CD4-positive, alpha-beta T cell (primary cell): Measurements from ENCODE around the gene AHCYL1. TPM values are rescaled to one million over a fixed set of nuclear protein-coding genes. Genes with fewer than 3 reads are reported as not detected.

Experiments used
- ATAC-seq: fragments of 200-7000 bp; cut with Tn5 transposase; one replicate; pipeline ENCODE4 v1.10.0; 2022; ENCODE audit warnings: mild to moderate bottlenecking; ENCODE audit not compliant: poor library complexity
- CTCF ChIA-PET: fragments of 350-600 bp; sonication (Branson Sonifier 250); formaldehyde crosslinking; loops from one replicate; lab custom pipeline; 2021; ENCODE audit warnings: antibody characterized with exemption, inconsistent platforms; lab: Charles Lee
- POLR2A ChIA-PET: fragments of 350-600 bp; sonication (Branson Sonifier 250); formaldehyde crosslinking; loops from one replicate; lab custom pipeline; 2021; ENCODE audit warnings: antibody characterized with exemption, inconsistent platforms; lab: Charles Lee
- DNase-seq, 14 experiments: peaks; one replicate each; pipeline ENCODE4 v3.0.0-alpha.2; 2013 to 2020; ENCODE audit warnings: mixed read lengths in 2 of 14
- H3K27ac ChIP-seq, 2 donors: one replicate each; pipeline versions ENCODE4 v1.5.1 to v1.7.0; 2013; ENCODE audit warnings: low read length in 2 of 2, low read depth in 1 of 2, mild to moderate bottlenecking in 1 of 2
- H3K27me3 ChIP-seq, 2 experiments: 1 replicate in 1 of 2; 2 replicates in 1 of 2; pipeline versions ENCODE4 v1.6.1 to v1.7.0; 2013; ENCODE audit warnings: low read length in 2 of 2, control low read depth in 1 of 2, mild to moderate bottlenecking in 1 of 2, moderate library complexity in 1 of 2; ENCODE audit not compliant: insufficient read depth in 2 of 2, control insufficient read depth in 1 of 2
- H3K36me3 ChIP-seq: one replicate; pipeline ENCODE4 v1.6.1; 2013; ENCODE audit warnings: low read length, control low read depth; ENCODE audit not compliant: insufficient read depth
- H3K4me1 ChIP-seq: one replicate; pipeline ENCODE4 v1.6.1; 2013; ENCODE audit warnings: low read length, control low read depth; ENCODE audit not compliant: insufficient read depth
- H3K4me3 ChIP-seq: one replicate; pipeline ENCODE4 v1.5.1; 2013; ENCODE audit warnings: mild to moderate bottlenecking, low read length, moderate library complexity
- H3K9me3 ChIP-seq, 2 experiments: 1 replicate in 1 of 2; 2 replicates in 1 of 2; pipeline versions ENCODE4 v1.6.1 to v1.7.0; 2013; ENCODE audit warnings: low read length in 2 of 2, mild to moderate bottlenecking in 2 of 2, control low read depth in 1 of 2, moderate library complexity in 1 of 2; ENCODE audit not compliant: control insufficient read depth in 1 of 2, insufficient read depth in 1 of 2
- H3K27ac Mint-ChIP-seq: one replicate; pipeline ENCODE4 v1.8.0; 2020; ENCODE audit warnings: mixed read lengths
- H3K27me3 Mint-ChIP-seq: one replicate; pipeline ENCODE4 v1.8.0; 2021; ENCODE audit warnings: mixed read lengths
- H3K36me3 Mint-ChIP-seq: one replicate; pipeline ENCODE4 v1.8.0; 2021; ENCODE audit warnings: low read depth, mixed read lengths
- H3K4me1 Mint-ChIP-seq: one replicate; pipeline ENCODE4 v1.8.0; 2021; ENCODE audit warnings: low read depth, mixed read lengths
- H3K4me3 Mint-ChIP-seq: one replicate; pipeline ENCODE4 v1.8.0; 2020; ENCODE audit warnings: mild to moderate bottlenecking, mixed read lengths
- H3K9me3 Mint-ChIP-seq: one replicate; pipeline ENCODE4 v1.8.0; 2020; ENCODE audit warnings: mixed read lengths
- intact Hi-C, 2 experiments: fragments of 100-400 bp; cut with DNase I in 1 of 2; cut with micrococcal nuclease in 1 of 2; formaldehyde crosslinking; loops; one replicate each; pipeline versions ENCODE4 v1.15.1 to v1.9.0; 2023 to 2025; cut with DNase I, micrococcal nuclease
- total RNA-seq, 174 experiments: library from RNA in 2 of 174; stranded (reverse) in 2 of 174; gene quantifications; one replicate each; pipeline ENCODE4 v1.2.3 and lab custom pipeline; 2021 to 2026
- TF ChIP-seq, protein P1 (sequence below): fragments of 200-600 bp; IDR thresholded peaks from one replicate; pipeline ENCODE4 v1.8.0; 2022; ENCODE audit warnings: antibody characterized with exemption, mild to moderate bottlenecking

Gene AHCYL1
- total RNA-seq, 2 experiments from 2014 or later: 6.9 to 8.4 TPM

- POLR2A ChIA-PET: no interaction called here
- H3K4me3 Mint-ChIP-seq: no peak overlapping the region
- CTCF ChIA-PET: no interaction called here
- H3K4me1 Mint-ChIP-seq: no peaks in the 10 kb centered on the region
- Histone ChIP-seq H3K9me3 (peaks cover 7 to 14% of the 10 kb centered on the region in 2 experiments), H3K4me3 (no peak overlapping the region), H3K27ac (no peak overlapping the region), H3K27me3 (no peaks in the 10 kb centered on the region), H3K4me1 (peaks cover 8% of the 10 kb centered on the region), H3K36me3 (no peaks in the 10 kb centered on the region)
- no peak overlapping the region for H3K27ac Mint-ChIP-seq
- H3K27me3 Mint-ChIP-seq: no peaks in the 10 kb centered on the region
- H3K9me3 Mint-ChIP-seq: peaks cover 9% of the 10 kb centered on the region
- H3K36me3 Mint-ChIP-seq: peaks cover 4% of the 10 kb centered on the region
- TF ChIP-seq, protein P1, sequence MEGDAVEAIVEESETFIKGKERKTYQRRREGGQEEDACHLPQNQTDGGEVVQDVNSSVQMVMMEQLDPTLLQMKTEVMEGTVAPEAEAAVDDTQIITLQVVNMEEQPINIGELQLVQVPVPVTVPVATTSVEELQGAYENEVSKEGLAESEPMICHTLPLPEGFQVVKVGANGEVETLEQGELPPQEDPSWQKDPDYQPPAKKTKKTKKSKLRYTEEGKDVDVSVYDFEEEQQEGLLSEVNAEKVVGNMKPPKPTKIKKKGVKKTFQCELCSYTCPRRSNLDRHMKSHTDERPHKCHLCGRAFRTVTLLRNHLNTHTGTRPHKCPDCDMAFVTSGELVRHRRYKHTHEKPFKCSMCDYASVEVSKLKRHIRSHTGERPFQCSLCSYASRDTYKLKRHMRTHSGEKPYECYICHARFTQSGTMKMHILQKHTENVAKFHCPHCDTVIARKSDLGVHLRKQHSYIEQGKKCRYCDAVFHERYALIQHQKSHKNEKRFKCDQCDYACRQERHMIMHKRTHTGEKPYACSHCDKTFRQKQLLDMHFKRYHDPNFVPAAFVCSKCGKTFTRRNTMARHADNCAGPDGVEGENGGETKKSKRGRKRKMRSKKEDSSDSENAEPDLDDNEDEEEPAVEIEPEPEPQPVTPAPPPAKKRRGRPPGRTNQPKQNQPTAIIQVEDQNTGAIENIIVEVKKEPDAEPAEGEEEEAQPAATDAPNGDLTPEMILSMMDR: no peak
- no peak for DNase-seq
- ATAC-seq: no peak
- intact Hi-C loops: no loop called here
These were observed 46.0 kb upstream of the AHCYL1 start for GRCh38 chr1:109938556-109938955.

- H3K27me3 Mint-ChIP-seq: no peaks in the 10 kb centered on the region
- H3K36me3 Mint-ChIP-seq: peaks cover 4% of the 10 kb centered on the region
- H3K9me3 Mint-ChIP-seq: peaks cover 5% of the 10 kb centered on the region
- Histone ChIP-seq H3K27me3 (no peaks in the 10 kb centered on the region), H3K4me1 (no peaks in the 10 kb centered on the region), H3K4me3 (no peak overlapping the region), H3K9me3 (peaks cover 0 to 13% of the 10 kb centered on the region in 2 experiments), H3K27ac (no peak overlapping the region), H3K36me3 (no peaks in the 10 kb centered on the region)
- ATAC-seq (no peak), DNase-seq (no peak)
- H3K27ac Mint-ChIP-seq: no peak overlapping the region
- TF ChIP-seq, protein P1: no peak
- ChIA-PET CTCF (no interaction called here), POLR2A (no interaction called here)
- peaks cover 5% of the 10 kb centered on the region for H3K4me1 Mint-ChIP-seq
- H3K4me3 Mint-ChIP-seq: no peak overlapping the region
- intact Hi-C loops: no loop called here
These were observed 42.1 kb upstream of the AHCYL1 start for GRCh38 chr1:109942434-109942833.

GRCh38 chr1:109944541-109944940 lies 40.0 kb upstream of the AHCYL1 start:
- ATAC-seq: no peak

More at GRCh38 chr1:109944541-109944940, 40.0 kb upstream of the AHCYL1 start:
- no peaks in the 10 kb centered on the region for H3K4me1 ChIP-seq
- ChIA-PET POLR2A (no interaction called here), CTCF (no interaction called here)
- intact Hi-C loops: no loop called here
- Mint-ChIP-seq H3K27me3 (no peaks in the 10 kb centered on the region), H3K27ac (no peak overlapping the region), H3K4me3 (no peak overlapping the region), H3K9me3 (no peaks in the 10 kb centered on the region), H3K4me1 (peaks cover 5% of the 10 kb centered on the region), H3K36me3 (no peaks in the 10 kb centered on the region)
- no peak overlapping the region for H3K27ac ChIP-seq
- TF ChIP-seq, protein P1: no peak
- no peaks in the 10 kb centered on the region for H3K27me3 ChIP-seq
- H3K36me3 ChIP-seq: no peaks in the 10 kb centered on the region
- DNase-seq: no peak
- H3K4me3 ChIP-seq: no peak overlapping the region
- H3K9me3 ChIP-seq: no peaks in the 10 kb centered on the region
